Upper lobe of left lung (tissue), 6 donors: Measurements from ENCODE around the gene OCEL1. TPM values are rescaled to one million over a fixed set of nuclear protein-coding genes. Genes with fewer than 3 reads are reported as not detected.

Source experiments
- ATAC-seq, 2 donors: fragments of 200-7000 bp; cut with Tn5 transposase; one replicate each; pipeline ENCODE4 v1.9.1; 2022; ENCODE audit warnings: mild to moderate bottlenecking in 2 of 2, moderate library complexity in 2 of 2; ENCODE audit not compliant: low FRiP score in 2 of 2
- DNase-seq, 2 donors: peaks; one replicate each; pipeline ENCODE4 v3.0.0-alpha.2; 2019 to 2020
- H3K27ac ChIP-seq, 4 donors: fragments of 200-600 bp; sonication (generic); one replicate each; pipeline ENCODE4 v1.5.1; 2016 to 2019
- H3K27me3 ChIP-seq, 4 donors: fragments of 200-600 bp; sonication (generic); one replicate each; pipeline ENCODE4 v1.5.1; 2017 to 2019
- H3K36me3 ChIP-seq, 4 donors: fragments of 200-600 bp; sonication (generic); one replicate each; pipeline ENCODE4 v1.5.1; 2016 to 2019
- H3K4me1 ChIP-seq, 4 donors: fragments of 200-600 bp; sonication (generic); one replicate each; pipeline ENCODE4 v1.5.1; 2018 to 2019
- H3K4me3 ChIP-seq, 4 donors: fragments of 200-600 bp; sonication (generic); one replicate each; pipeline ENCODE4 v1.5.1; 2017 to 2019; ENCODE audit warnings: mild to moderate bottlenecking in 2 of 4, moderate library complexity in 1 of 4
- H3K9me3 ChIP-seq, 4 donors: fragments of 200-600 bp; sonication (generic); one replicate each; pipeline ENCODE4 v1.5.1; 2018 to 2019
- CTCF ChIP-seq, 6 experiments: fragments of 450-650 bp in 4 of 6; fragments of 200-600 bp in 2 of 6; sonication (generic) in 2 of 6; IDR thresholded peaks; one replicate each; pipeline ENCODE4 v1.5.1; 2016 to 2019; ENCODE audit warnings: antibody characterized with exemption in 6 of 6
- EP300 ChIP-seq, 4 donors: sonication (generic); formaldehyde crosslinking; IDR thresholded peaks; one replicate each; pipeline ENCODE4 v1.5.1; 2017; ENCODE audit warnings: antibody characterized with exemption in 4 of 4, control low read depth in 2 of 4
- POLR2A ChIP-seq, 4 donors: fragments of 450-650 bp; IDR thresholded peaks; one replicate each; pipeline ENCODE4 v1.5.1; 2016 to 2017; ENCODE audit warnings: antibody characterized with exemption in 4 of 4, mild to moderate bottlenecking in 2 of 4
- POLR2AphosphoS5 ChIP-seq, 2 donors: sonication (generic); formaldehyde crosslinking; IDR thresholded peaks; one replicate each; pipeline ENCODE4 v1.5.1; 2017; ENCODE audit warnings: antibody characterized with exemption in 2 of 2
- WGBS, 2 donors: methylation state at CpG; one replicate each; pipeline ENCODE4 v1.1.5; 2017 to 2018; 5-methylcytosine and 5-hydroxymethylcytosine counted together
- total RNA-seq, 6 donors: library from RNA; depleted of rRNA in 4 of 6; stranded (reverse); fragments of >200 nt in 4 of 6; gene quantifications; one replicate each; pipeline versions ENCODE4 v1.1.0 to v1.2.1, GENCODE V29; 2016 to 2021
- donor health status: DM: no; HTN: no; CAD: no; lungs with moderate emphysema.
- donor health status: DM: no; HTN: yes; CAD: no; lungs with severe emphysema.

Gene OCEL1
- total RNA-seq, 6 donors from 2014 or later = 12.3 to 37.7 (median 25.8) TPM

GRCh38 chr19:17202249-17202648 is 23.8 kb upstream of the OCEL1 start:
- H3K27me3 ChIP-seq = no peaks in the 10 kb centered on the region
- ATAC-seq (no peak), DNase-seq (no peak)
- peaks cover 22 to 90% (median 82%) of the 10 kb centered on the region in 4 donors for H3K36me3 ChIP-seq
- H3K4me1 ChIP-seq = no peaks in the 10 kb centered on the region
- no peak for TF ChIP-seq POLR2A (IDR thresholded peaks at IDR 0.05)
- TF ChIP-seq POLR2AphosphoS5 (IDR thresholded peaks at IDR 0.05) = no peak
- no peak for TF ChIP-seq CTCF (IDR thresholded peaks at IDR 0.05)
- no peak for TF ChIP-seq EP300 (IDR thresholded peaks at IDR 0.05)
- no peaks in the 10 kb centered on the region for H3K9me3 ChIP-seq
- H3K4me3 ChIP-seq = no peak overlapping the region
- 91 to 92% methylated on average over 9 of the region's 9 CpGs for WGBS, 2 donors
- H3K27ac ChIP-seq = no peak overlapping the region

- Histone ChIP-seq H3K4me3 (no peak overlapping the region), H3K27ac (no peak overlapping the region), H3K9me3 (no peaks in the 10 kb centered on the region), H3K4me1 (no peaks in the 10 kb centered on the region), H3K27me3 (no peaks in the 10 kb centered on the region), H3K36me3 (peaks cover 22 to 86% (median 77%) of the 10 kb centered on the region in 4 donors)
- no peak for DNase-seq
- 89 to 98% methylated on average over 17 of the region's 17 CpGs for WGBS, 2 donors
- no peak for ATAC-seq
- TF ChIP-seq CTCF (IDR thresholded peaks at IDR 0.05) (no peak), EP300 (IDR thresholded peaks at IDR 0.05) (no peak), POLR2AphosphoS5 (IDR thresholded peaks at IDR 0.05) (no peak), POLR2A (IDR thresholded peaks at IDR 0.05) (no peak)
These were observed 23.3 kb upstream of the OCEL1 start for GRCh38 chr19:17202713-17203112.

- DNase-seq (peak in 1 of 2 donors; percentile 77), ATAC-seq (peak; percentile 37 to 59)
- H3K4me3 ChIP-seq = no peak overlapping the region
- H3K27ac ChIP-seq = no peak overlapping the region
- H3K9me3 ChIP-seq = no peaks in the 10 kb centered on the region
- H3K4me1 ChIP-seq = no peaks in the 10 kb centered on the region
- TF ChIP-seq CTCF (IDR thresholded peaks at IDR 0.05) = peak; percentile 54 to 82 (median 71)
- TF ChIP-seq EP300 (IDR thresholded peaks at IDR 0.05) = no peak
- H3K27me3 ChIP-seq = no peaks in the 10 kb centered on the region
- WGBS, 2 donors = 60 to 83% methylated on average over 8 to 23 of the region's 27 CpGs
- peaks cover 18 to 83% (median 69%) of the 10 kb centered on the region in 4 donors for H3K36me3 ChIP-seq
These were observed 20.5 kb upstream of the OCEL1 start for GRCh38 chr19:17205237-17206140.

- WGBS, 2 donors = 95 to 97% methylated on average over 15 to 17 of the region's 25 CpGs
- no peaks in the 10 kb centered on the region for H3K9me3 ChIP-seq
- H3K4me1 ChIP-seq = no peaks in the 10 kb centered on the region
- DNase-seq (no peak), ATAC-seq (no peak)
- no peak overlapping the region for H3K4me3 ChIP-seq
- peaks cover 9 to 83% (median 69%) of the 10 kb centered on the region in 4 donors for H3K36me3 ChIP-seq
- no peak overlapping the region for H3K27ac ChIP-seq
- TF ChIP-seq POLR2A (IDR thresholded peaks at IDR 0.05) (no peak), POLR2AphosphoS5 (IDR thresholded peaks at IDR 0.05) (no peak), EP300 (IDR thresholded peaks at IDR 0.05) (no peak), CTCF (IDR thresholded peaks at IDR 0.05) (no peak)
- H3K27me3 ChIP-seq = no peaks in the 10 kb centered on the region
These were observed 19.1 kb upstream of the OCEL1 start for GRCh38 chr19:17206736-17207581.
